ENCODE measurements around the gene NFRKB.

DNA sequence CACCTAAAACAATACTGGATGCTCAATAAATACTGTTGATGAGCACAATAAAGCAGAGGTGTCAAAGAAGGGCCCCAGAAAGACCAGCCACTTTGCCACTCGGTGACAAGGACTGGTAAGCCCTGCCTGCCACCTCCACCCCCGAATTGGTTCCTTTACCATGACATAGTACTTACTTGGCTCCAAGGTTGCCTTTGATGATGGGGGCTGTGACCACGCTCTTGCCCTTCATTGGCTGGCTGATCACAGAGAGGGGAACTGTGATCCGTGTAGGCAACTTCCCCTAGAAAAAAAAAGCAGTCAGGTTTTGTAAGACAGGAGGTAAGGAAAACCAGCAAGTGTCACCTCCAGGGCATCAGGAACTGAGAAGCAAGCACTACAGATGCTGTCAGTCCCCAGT, 29.7 kb downstream of the NFRKB start:
- no peak for TF ChIP-seq ISL1 (CRISPR knock-in tag; IDR thresholded peaks at IDR 0.05)
- no peak for TF ChIP-seq ZNF8 (CRISPR knock-in tag; IDR thresholded peaks at IDR 0.05)
- no peak for TF ChIP-seq CSDC2 (CRISPR knock-in tag; IDR thresholded peaks at IDR 0.05)
- TF ChIP-seq, protein P1, sequence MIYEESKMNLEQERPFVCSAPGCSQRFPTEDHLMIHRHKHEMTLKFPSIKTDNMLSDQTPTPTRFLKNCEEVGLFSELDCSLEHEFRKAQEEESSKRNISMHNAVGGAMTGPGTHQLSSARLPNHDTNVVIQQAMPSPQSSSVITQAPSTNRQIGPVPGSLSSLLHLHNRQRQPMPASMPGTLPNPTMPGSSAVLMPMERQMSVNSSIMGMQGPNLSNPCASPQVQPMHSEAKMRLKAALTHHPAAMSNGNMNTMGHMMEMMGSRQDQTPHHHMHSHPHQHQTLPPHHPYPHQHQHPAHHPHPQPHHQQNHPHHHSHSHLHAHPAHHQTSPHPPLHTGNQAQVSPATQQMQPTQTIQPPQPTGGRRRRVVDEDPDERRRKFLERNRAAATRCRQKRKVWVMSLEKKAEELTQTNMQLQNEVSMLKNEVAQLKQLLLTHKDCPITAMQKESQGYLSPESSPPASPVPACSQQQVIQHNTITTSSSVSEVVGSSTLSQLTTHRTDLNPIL (CRISPR knock-in tag; IDR thresholded peaks at IDR 0.05; ENCODE audit: low read depth) = no peak
- no peak for TF ChIP-seq ZFP30 (CRISPR knock-in tag; IDR thresholded peaks at IDR 0.05)
- TF ChIP-seq, protein P2, sequence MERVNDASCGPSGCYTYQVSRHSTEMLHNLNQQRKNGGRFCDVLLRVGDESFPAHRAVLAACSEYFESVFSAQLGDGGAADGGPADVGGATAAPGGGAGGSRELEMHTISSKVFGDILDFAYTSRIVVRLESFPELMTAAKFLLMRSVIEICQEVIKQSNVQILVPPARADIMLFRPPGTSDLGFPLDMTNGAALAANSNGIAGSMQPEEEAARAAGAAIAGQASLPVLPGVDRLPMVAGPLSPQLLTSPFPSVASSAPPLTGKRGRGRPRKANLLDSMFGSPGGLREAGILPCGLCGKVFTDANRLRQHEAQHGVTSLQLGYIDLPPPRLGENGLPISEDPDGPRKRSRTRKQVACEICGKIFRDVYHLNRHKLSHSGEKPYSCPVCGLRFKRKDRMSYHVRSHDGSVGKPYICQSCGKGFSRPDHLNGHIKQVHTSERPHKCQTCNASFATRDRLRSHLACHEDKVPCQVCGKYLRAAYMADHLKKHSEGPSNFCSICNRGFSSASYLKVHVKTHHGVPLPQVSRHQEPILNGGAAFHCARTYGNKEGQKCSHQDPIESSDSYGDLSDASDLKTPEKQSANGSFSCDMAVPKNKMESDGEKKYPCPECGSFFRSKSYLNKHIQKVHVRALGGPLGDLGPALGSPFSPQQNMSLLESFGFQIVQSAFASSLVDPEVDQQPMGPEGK (CRISPR knock-in tag; IDR thresholded peaks at IDR 0.05; ENCODE audit: borderline replicate concordance) = no peak
- no peak for TF ChIP-seq TOX (CRISPR knock-in tag; IDR thresholded peaks at IDR 0.05; ENCODE audit: borderline replicate concordance)

All from SK-N-SH treated with all-trans-retinoic acid at 6 μM for 48 hours (cell line).